ENCODE data around the gene SORCS2.

DNA sequence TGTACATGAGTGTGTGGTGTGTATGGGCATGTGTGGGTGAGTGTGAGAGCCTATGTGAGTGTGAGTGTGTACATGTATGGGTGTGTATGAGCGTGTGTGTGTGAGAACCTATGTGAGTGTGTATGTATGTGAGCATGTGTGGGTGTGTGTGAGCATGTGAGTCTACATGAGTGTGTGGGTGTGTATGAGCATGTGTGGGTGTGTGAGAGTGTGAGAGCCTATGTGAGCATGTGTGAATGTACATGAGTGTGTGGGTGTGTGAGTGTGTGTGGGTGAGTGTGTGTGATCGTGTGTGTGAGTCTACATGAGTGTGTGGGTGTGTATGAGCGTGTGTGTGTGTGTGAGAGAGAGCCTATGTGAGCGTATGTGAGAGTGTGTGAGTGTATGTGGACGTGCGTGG, 447.8 kb downstream of the SORCS2 start:
- TF ChIP-seq, protein P1, sequence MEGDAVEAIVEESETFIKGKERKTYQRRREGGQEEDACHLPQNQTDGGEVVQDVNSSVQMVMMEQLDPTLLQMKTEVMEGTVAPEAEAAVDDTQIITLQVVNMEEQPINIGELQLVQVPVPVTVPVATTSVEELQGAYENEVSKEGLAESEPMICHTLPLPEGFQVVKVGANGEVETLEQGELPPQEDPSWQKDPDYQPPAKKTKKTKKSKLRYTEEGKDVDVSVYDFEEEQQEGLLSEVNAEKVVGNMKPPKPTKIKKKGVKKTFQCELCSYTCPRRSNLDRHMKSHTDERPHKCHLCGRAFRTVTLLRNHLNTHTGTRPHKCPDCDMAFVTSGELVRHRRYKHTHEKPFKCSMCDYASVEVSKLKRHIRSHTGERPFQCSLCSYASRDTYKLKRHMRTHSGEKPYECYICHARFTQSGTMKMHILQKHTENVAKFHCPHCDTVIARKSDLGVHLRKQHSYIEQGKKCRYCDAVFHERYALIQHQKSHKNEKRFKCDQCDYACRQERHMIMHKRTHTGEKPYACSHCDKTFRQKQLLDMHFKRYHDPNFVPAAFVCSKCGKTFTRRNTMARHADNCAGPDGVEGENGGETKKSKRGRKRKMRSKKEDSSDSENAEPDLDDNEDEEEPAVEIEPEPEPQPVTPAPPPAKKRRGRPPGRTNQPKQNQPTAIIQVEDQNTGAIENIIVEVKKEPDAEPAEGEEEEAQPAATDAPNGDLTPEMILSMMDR (IDR thresholded peaks at IDR 0.05), result no peak
- TF ChIP-seq POLR2A (IDR thresholded peaks at IDR 0.05) (no peak), POLR2AphosphoS5 (IDR thresholded peaks at IDR 0.05) (no peak)

Data from prostate gland (tissue), 2 donors.